Erythroblast (primary cell): Measurements from ENCODE around the gene ACSL4.

Source experiments
- GATA1 ChIP-seq: IDR thresholded peaks from 2 replicates; pipeline ENCODE4 v1.6.1; 2011; ENCODE audit warnings: low read depth, mild to moderate bottlenecking, control low read depth, low read length, moderate library complexity
- POLR2A ChIP-seq: IDR thresholded peaks from 2 replicates; pipeline ENCODE4 v1.6.1; 2011; ENCODE audit warnings: mild to moderate bottlenecking, low read length

- no peak for TF ChIP-seq POLR2A
- TF ChIP-seq GATA1 = no peak
Observed at GRCh38 chrX:109681475-109682081, 51.5 kb downstream of the ACSL4 start.
